Stimulated activated effector memory CD8-positive, alpha-beta T cell treated with anti-CD3 and anti-CD28 coated beads, Interleukin-12 subunit alpha, Interleukin-12 subunit beta, amount 100 ng/mL, for 72 hours (primary cell): ENCODE measurements around the gene IRS1.
"Not testable (repeated sequence)": the region's sequence is repeated elsewhere in the genome, so short reads cannot be mapped to it uniquely, and the experiment has no call there.

ENCODE experiments used
- ATAC-seq: fragments of 150-1000 bp; cut with Tn5 transposase; 2 replicates; pipeline ENCODE4 v1.10.0; 2021
- DNase-seq, 2 donors: peaks; one replicate each; pipeline ENCODE4 v3.0.0; 2021 to 2022; ENCODE audit warnings: low spot score in 2 of 2
- H3K27ac Mint-ChIP-seq: one replicate; pipeline ENCODE4 v1.8.0; 2022; ENCODE audit warnings: mild to moderate bottlenecking, mixed read lengths
- H3K36me3 Mint-ChIP-seq: one replicate; pipeline ENCODE4 v1.8.0; 2022; ENCODE audit warnings: mild to moderate bottlenecking, mixed read lengths
- H3K4me1 Mint-ChIP-seq: one replicate; pipeline ENCODE4 v1.8.0; 2022; ENCODE audit warnings: mixed read lengths
- H3K4me3 Mint-ChIP-seq: one replicate; pipeline ENCODE4 v1.8.0; 2022; ENCODE audit warnings: mild to moderate bottlenecking, mixed read lengths
- H3K9me3 Mint-ChIP-seq: one replicate; pipeline ENCODE4 v1.8.0; 2022; ENCODE audit warnings: mixed read lengths

Gene IRS1

GRCh38 chr2:226835420-226835795 is 35.8 kb upstream of the IRS1 start:
- Mint-ChIP-seq H3K36me3 (peaks cover 41% of the 10 kb centered on the region), H3K9me3 (no peaks in the 10 kb centered on the region), H3K27ac (peak overlapping the region; percentile 97), H3K4me3 (peak overlapping the region; percentile 88), H3K4me1 (peaks cover 26% of the 10 kb centered on the region)
- ATAC-seq (peak; percentile 39), DNase-seq (no peak)

GRCh38 chr2:226834880-226835279 is 35.3 kb upstream of the IRS1 start:
- not testable (repeated sequence) for DNase-seq, ATAC-seq, H3K9me3 Mint-ChIP-seq, H3K27ac Mint-ChIP-seq
- H3K36me3 Mint-ChIP-seq: peaks cover 41% of the 10 kb centered on the region
- peak overlapping the region; percentile 88 for H3K4me3 Mint-ChIP-seq
- peaks cover 20% of the 10 kb centered on the region for H3K4me1 Mint-ChIP-seq

DNA sequence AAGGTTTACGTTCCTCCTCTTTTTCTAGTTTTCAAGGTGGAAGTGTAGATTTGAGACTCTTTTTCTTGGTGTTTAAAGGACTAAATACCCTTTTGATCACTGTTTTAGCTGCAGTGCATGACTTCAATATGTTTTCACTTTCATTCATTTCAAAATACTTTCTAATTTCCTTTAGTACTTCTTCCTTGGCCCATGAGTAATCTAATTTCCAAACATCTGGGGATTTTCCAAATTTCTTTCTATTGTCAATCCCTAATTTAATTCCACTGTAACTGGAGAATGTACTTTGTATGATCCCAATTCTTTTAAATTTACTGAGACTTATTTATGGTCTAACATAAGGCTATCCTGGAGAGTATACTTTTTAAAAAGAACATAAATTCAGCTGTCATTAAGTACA is 32.4 kb upstream of the IRS1 start:
- H3K27ac Mint-ChIP-seq: no peak overlapping the region
- peaks cover 27% of the 10 kb centered on the region for H3K36me3 Mint-ChIP-seq
- H3K9me3 Mint-ChIP-seq: no peaks in the 10 kb centered on the region
- H3K4me3 Mint-ChIP-seq: no peak overlapping the region
- ATAC-seq (no peak), DNase-seq (no peak)
- peaks cover 4% of the 10 kb centered on the region for H3K4me1 Mint-ChIP-seq

DNA sequence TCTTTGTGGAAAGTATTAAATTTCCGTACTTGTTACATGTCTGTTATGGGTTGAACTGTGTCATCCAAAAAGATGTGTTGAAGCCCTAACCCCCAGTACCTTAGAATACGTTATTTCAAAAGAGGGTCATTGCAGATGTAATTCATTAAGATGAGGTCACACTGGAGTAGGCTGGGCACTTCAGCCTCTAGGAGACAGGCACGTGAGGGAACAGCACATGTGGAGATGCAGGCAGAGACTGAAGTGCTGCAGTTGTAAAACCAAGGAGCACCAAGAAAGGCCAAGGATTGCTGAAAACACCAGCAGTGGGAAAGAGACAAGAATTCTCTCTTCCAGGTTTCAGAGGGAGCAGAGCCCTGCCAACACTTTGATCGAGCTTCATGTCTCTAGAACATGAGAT is 31.6 kb upstream of the IRS1 start:
- no peaks in the 10 kb centered on the region for H3K4me1 Mint-ChIP-seq
- DNase-seq (no peak), ATAC-seq (no peak)
- H3K27ac Mint-ChIP-seq: no peak overlapping the region
- H3K9me3 Mint-ChIP-seq: no peaks in the 10 kb centered on the region
- no peak overlapping the region for H3K4me3 Mint-ChIP-seq
- peaks cover 25% of the 10 kb centered on the region for H3K36me3 Mint-ChIP-seq

- Mint-ChIP-seq H3K4me3 (no peak overlapping the region), H3K36me3 (peaks cover 12% of the 10 kb centered on the region), H3K4me1 (no peaks in the 10 kb centered on the region), H3K9me3 (no peaks in the 10 kb centered on the region), H3K27ac (no peak overlapping the region)
- DNase-seq (no peak), ATAC-seq (no peak)
Observed at GRCh38 chr2:226829721-226830631, 30.4 kb upstream of the IRS1 start.

DNA sequence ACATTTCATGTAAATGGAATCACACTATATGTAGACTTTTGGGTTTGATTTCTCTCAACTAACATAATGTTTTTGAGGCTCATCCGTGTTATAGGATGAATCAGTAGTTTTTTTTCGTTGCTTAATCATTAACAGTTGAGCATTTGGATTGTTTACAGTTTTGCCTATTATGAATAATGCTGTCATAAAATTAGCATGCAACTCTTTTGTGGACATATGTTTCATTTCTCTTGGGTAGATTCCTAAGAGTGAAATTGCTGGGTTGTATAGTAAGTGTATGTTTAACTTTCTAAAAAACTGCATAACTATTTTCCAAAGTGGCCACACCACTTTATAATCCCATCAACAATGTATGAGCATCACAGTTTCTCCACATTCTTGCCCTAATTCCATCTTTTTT is 28.6 kb upstream of the IRS1 start:
- Mint-ChIP-seq H3K36me3 (no peaks in the 10 kb centered on the region), H3K4me1 (no peaks in the 10 kb centered on the region), H3K27ac (no peak overlapping the region), H3K9me3 (no peaks in the 10 kb centered on the region), H3K4me3 (no peak overlapping the region)
- ATAC-seq: peak; percentile 32
- DNase-seq: no peak

GRCh38 chr2:226825056-226825455 is 25.4 kb upstream of the IRS1 start:
- no peaks in the 10 kb centered on the region for H3K36me3 Mint-ChIP-seq
- H3K27ac Mint-ChIP-seq: no peak overlapping the region
- ATAC-seq (no peak), DNase-seq (no peak)
- H3K4me3 Mint-ChIP-seq: no peak overlapping the region
- H3K4me1 Mint-ChIP-seq: no peaks in the 10 kb centered on the region
- H3K9me3 Mint-ChIP-seq: no peaks in the 10 kb centered on the region

DNA sequence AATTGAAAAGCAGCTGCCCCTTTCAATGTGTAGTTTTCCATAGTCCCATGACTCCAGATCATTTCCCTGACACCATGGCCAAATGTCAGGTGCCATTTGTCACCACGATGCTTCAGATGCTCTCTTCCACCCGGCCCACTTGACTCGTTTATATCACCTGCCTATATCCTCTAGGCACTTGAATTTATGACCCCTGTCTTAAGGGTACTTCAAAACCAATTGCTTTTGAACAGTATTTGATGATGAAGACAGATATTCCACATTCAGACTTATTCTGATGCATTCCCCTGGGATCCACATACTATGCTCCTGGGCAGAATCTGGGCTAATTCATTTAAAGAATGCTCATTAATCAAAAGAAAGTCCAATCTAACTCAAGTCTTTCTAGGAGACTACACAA is 19.3 kb upstream of the IRS1 start:
- Mint-ChIP-seq H3K27ac (no peak overlapping the region), H3K4me1 (no peaks in the 10 kb centered on the region), H3K9me3 (no peaks in the 10 kb centered on the region), H3K4me3 (no peak overlapping the region), H3K36me3 (no peaks in the 10 kb centered on the region)
- DNase-seq (no peak), ATAC-seq (no peak)

GRCh38 chr2:226813148-226813701 is 13.6 kb upstream of the IRS1 start:
- H3K27ac Mint-ChIP-seq: no peak overlapping the region
- H3K36me3 Mint-ChIP-seq: no peaks in the 10 kb centered on the region
- H3K4me3 Mint-ChIP-seq: no peak overlapping the region
- H3K4me1 Mint-ChIP-seq: no peaks in the 10 kb centered on the region
- no peak for ATAC-seq
- H3K9me3 Mint-ChIP-seq: no peaks in the 10 kb centered on the region
- no peak for DNase-seq

- ATAC-seq: no peak
- DNase-seq: no peak
- Mint-ChIP-seq H3K4me3 (no peak overlapping the region), H3K9me3 (no peaks in the 10 kb centered on the region), H3K4me1 (peaks cover 18% of the 10 kb centered on the region), H3K36me3 (no peaks in the 10 kb centered on the region), H3K27ac (no peak overlapping the region)
Observed at GRCh38 chr2:226803410-226803809, 3.8 kb upstream of the IRS1 start.

- no peak for DNase-seq
- Mint-ChIP-seq H3K9me3 (no peaks in the 10 kb centered on the region), H3K36me3 (no peaks in the 10 kb centered on the region)
Observed at GRCh38 chr2:226802573-226802972, 3.0 kb upstream of the IRS1 start.

GRCh38 chr2:226800941-226801784 is 1.5 kb upstream of the IRS1 start:
- peak overlapping the region; percentile 75 for H3K4me3 Mint-ChIP-seq
- no peak overlapping the region for H3K27ac Mint-ChIP-seq
- peaks cover 33% of the 10 kb centered on the region for H3K4me1 Mint-ChIP-seq
- ATAC-seq (peak; percentile 79), DNase-seq (peak; percentile 68 to 90)
- no peaks in the 10 kb centered on the region for H3K9me3 Mint-ChIP-seq
- H3K36me3 Mint-ChIP-seq: no peaks in the 10 kb centered on the region

More at GRCh38 chr2:226802573-226802972, 3.0 kb upstream of the IRS1 start:
- Mint-ChIP-seq H3K4me3 (no peak overlapping the region), H3K4me1 (peaks cover 23% of the 10 kb centered on the region), H3K27ac (no peak overlapping the region)
- no peak for ATAC-seq

GRCh38 chr2:226799976-226800940 is 638 bp upstream of the IRS1 start:
- ATAC-seq (no peak), DNase-seq (peak in 1 of 2 donors; percentile 53)
- Mint-ChIP-seq H3K4me1 (peaks cover 34% of the 10 kb centered on the region), H3K9me3 (no peaks in the 10 kb centered on the region), H3K27ac (no peak overlapping the region), H3K4me3 (peak overlapping the region; percentile 75), H3K36me3 (no peaks in the 10 kb centered on the region)

DNA sequence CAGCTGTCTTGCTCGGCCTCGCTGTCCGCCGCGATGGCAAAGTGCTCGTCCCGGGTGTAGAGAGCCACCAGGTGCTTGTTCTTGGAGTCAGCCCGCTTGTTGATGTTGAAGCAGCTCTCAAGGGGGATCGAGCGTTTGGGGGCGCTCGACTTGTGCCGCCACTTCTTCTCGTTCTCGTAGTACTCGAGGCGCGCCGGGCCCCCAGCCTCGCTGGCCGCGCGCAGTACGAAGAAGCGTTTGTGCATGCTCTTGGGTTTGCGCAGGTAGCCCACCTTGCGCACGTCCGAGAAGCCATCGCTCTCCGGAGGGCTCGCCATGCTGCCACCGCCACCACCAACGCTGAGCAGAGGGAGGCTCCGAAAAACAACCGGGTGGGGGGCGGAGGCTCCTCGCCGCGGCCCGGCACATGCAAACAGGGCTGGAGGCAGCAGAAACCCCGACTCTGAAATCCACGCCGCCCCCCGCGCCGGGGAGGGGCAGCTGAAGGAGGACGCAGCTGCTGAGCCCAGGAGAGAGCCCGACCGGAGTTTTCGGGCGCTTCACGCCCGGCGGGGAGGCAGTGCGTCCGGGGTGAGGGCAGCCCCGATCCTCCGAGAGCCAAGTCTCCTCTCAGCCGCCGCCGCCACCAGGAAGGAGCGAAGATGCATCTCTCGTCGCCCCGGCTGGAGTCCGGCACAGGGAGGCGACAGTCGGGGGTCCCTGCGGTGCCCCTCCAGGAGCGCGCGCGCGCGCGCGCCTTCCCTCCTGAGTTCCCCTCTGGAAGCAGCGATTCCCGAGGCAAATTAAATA is 1.0 kb downstream of the IRS1 start:
- peak; percentile 15 to 72 for DNase-seq
- H3K36me3 Mint-ChIP-seq: no peaks in the 10 kb centered on the region
- peak; percentile 46 for ATAC-seq
- no peak overlapping the region for H3K27ac Mint-ChIP-seq
- peaks cover 34% of the 10 kb centered on the region for H3K4me1 Mint-ChIP-seq
- peak overlapping the region; percentile 75 for H3K4me3 Mint-ChIP-seq
- no peaks in the 10 kb centered on the region for H3K9me3 Mint-ChIP-seq
